ENCODE results near the gene L1CAM. TPM values are rescaled to one million over a fixed set of nuclear protein-coding genes. Genes with fewer than 3 reads are reported as not detected.

L1CAM gene
- total RNA-seq, 4 donors from 2014 or later, result 3.0 to 12.9 (median 8.4) TPM

DNA sequence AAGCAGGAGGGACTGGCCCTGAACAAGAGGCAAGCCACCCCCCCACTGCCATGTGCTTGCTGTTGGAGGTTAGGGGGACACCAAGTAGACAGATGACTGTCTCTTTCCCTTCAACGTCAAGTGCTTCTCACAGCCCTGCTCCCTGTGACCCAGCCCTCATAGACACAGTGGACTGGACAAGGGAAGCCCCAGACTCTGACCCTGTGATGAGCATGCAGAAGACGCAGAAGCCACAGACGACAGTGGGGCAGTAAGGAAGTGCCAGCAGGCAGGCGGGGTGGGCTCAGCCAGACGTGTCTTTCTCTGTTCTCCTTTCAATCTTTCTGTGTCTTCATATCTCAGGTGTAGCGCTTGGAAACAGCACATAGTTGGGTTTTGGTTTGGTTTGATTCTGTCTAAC lies 2.4 kb upstream of the L1CAM start:
- WGBS, 2 donors, result 54 to 55% methylated on average over 6 of the region's 6 CpGs
- intact Hi-C loops (cut with DNase I; ENCODE audit: low total_unique reads), result no loop called here
- TF ChIP-seq POLR2A (IDR thresholded peaks at IDR 0.05) (no peak), CTCF (IDR thresholded peaks at IDR 0.05) (no peak)
- no peak for DNase-seq (ENCODE audit: low spot score in 2 of 2)
- no peak overlapping the region for H3K4me3 ChIP-seq (ENCODE audit: low read depth, poor library complexity, severe bottlenecking)

- no peak overlapping the region for H3K4me3 ChIP-seq (ENCODE audit: low read depth, poor library complexity, severe bottlenecking)
- no peak for DNase-seq (ENCODE audit: low spot score in 2 of 2)
- TF ChIP-seq POLR2A (IDR thresholded peaks at IDR 0.05) (no peak), CTCF (IDR thresholded peaks at IDR 0.05) (no peak)
- intact Hi-C loops (cut with DNase I; ENCODE audit: low total_unique reads), result no loop called here
- WGBS, 2 donors, result 44 to 68% methylated on average over 7 to 8 of the region's 8 CpGs
Measured at GRCh38 chrX:153887385-153887784, 1.4 kb upstream of the L1CAM start.

- 13 to 39% methylated on average over 12 to 13 of the region's 13 CpGs for WGBS, 2 donors
- TF ChIP-seq POLR2A (IDR thresholded peaks at IDR 0.05) (no peak), CTCF (IDR thresholded peaks at IDR 0.05) (no peak)
- intact Hi-C loops (cut with DNase I; ENCODE audit: low total_unique reads), result no loop called here
- DNase-seq (ENCODE audit: low spot score in 2 of 2), result no peak
- H3K4me3 ChIP-seq (ENCODE audit: low read depth, poor library complexity, severe bottlenecking), result no peak overlapping the region
Measured at GRCh38 chrX:153886915-153887314, 942 bp upstream of the L1CAM start.

- intact Hi-C loops (cut with DNase I; ENCODE audit: low total_unique reads), result no loop called here
- H3K4me3 ChIP-seq (ENCODE audit: low read depth, poor library complexity, severe bottlenecking), result no peak overlapping the region
- TF ChIP-seq POLR2A (IDR thresholded peaks at IDR 0.05) (no peak), CTCF (IDR thresholded peaks at IDR 0.05) (no peak)
- 2 to 30% methylated on average over 11 to 25 of the region's 32 CpGs for WGBS, 2 donors
- no peak for DNase-seq (ENCODE audit: low spot score in 2 of 2)
Measured at GRCh38 chrX:153885208-153885787, 675 bp downstream of the L1CAM start.

DNA sequence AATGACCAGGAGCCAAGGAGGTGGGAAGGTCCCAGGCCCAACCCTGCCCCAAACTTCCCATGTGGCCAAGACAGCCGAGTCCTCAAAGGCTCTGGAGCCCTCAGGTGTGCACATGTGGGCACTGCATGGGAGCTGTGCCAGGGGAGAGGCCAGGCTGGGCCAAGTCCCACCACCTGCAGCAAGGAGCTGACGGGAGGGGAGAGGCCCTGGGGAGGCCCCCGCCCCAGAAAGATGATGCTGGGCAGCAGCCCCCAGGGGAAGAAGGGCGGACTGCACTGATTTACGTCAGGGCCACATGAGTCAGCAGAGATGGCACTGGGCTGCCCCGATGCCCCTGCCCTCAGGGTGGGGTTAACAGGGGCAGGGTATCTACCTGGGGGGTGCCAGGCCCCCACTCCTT lies 1.4 kb downstream of the L1CAM start:
- no peak for DNase-seq (ENCODE audit: low spot score in 2 of 2)
- TF ChIP-seq POLR2A (IDR thresholded peaks at IDR 0.05) (no peak), CTCF (IDR thresholded peaks at IDR 0.05) (no peak)
- H3K4me3 ChIP-seq (ENCODE audit: low read depth, poor library complexity, severe bottlenecking), result no peak overlapping the region
- intact Hi-C loops (cut with DNase I; ENCODE audit: low total_unique reads), result no loop called here
- WGBS, 2 donors, result 19 to 51% methylated on average over 5 to 6 of the region's 6 CpGs

GRCh38 chrX:153884136-153884535 lies 1.8 kb downstream of the L1CAM start:
- intact Hi-C loops (cut with DNase I; ENCODE audit: low total_unique reads), result no loop called here
- no peak overlapping the region for H3K4me3 ChIP-seq (ENCODE audit: low read depth, poor library complexity, severe bottlenecking)
- 39 to 53% methylated on average over 9 to 13 of the region's 13 CpGs for WGBS, 2 donors
- TF ChIP-seq POLR2A (IDR thresholded peaks at IDR 0.05), result no peak
- no peak for TF ChIP-seq CTCF (IDR thresholded peaks at IDR 0.05)
- DNase-seq (ENCODE audit: low spot score in 2 of 2), result no peak

Data from lower leg skin (tissue), 4 donors.